Measurements from ENCODE around the gene P3H3.

Gene P3H3

DNA sequence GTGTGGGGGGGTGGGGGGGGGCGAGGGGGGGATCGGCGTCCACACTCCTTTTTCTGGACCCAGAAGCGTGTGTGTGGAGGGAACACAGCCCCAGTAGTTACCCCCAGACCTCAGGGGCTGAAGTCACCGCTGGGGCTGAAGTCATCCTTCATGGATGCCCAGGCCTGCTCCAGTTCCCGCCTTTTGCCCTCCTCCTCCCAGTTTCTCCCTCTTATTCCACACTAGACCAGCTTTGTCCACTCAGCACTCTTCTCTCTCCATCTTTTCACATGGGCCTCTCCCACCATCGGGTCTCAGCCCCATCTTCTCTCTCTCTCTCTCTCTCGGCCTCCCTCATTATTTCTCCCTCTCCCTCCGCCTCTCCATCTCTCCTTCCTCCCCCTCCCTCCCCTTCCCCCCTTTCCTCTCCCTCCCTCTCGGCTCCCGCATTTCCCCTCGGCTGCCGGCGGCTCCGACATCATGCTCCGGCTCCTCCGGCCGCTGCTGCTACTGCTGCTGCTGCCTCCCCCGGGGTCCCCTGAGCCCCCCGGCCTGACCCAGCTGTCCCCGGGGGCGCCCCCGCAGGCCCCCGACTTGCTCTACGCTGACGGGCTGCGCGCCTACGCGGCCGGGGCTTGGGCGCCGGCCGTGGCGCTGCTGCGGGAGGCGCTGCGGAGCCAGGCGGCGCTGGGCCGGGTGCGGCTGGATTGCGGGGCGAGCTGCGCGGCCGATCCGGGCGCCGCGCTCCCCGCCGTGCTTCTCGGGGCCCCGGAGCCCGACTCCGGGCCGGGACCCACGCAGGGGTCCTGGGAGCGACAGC is at the start of gene P3H3:
P3H3 (plus strand) TSS at position 426 of the 799 bp plus-strand sequence; CDS start at position 460, 34 bp downstream.
- DNase-seq: no peak

DNA sequence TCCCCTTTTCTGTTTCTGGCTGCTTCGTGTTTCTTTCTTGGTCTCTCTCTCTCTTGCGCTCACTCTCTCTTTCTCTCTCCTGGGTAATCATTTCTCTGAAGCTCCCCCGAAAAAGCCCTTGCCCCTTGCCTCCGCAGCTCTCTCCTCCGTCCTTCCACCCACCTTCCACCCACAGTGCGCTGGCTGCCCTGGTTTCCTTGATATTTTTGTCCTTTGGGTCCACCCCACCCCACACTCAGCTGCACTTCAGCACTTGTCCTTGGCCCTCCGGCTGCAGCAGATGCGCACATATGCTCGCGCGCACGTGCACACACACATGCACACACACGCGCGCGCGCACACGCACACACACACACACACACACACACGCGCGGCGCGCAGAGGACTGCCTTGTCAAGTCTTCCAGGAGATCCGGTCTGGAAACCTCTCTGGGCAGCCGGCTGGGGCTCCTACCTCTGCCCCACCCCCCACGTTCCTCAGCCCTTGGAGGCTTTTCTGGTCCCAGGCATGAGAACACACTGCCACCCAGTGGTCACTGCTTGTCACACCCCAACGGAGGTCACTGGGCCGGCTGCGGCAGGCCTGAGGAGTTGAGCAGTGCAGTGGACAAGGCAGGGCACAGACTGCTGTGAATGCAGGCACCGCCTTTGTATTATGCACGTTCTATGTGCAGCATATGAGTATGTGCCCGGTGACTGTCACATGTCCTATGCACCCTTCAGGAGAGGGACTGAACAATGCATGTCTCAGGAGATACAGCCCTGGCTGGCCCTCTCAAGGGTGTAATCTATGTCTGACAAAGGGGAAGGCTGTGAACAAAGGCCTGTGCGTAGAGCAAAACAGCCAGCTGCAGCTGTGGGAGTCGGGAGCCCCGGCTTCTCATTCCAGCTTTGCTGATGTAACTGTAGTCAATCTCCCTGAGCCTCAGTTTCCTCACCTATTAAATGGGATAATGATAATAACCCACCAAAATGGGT is 49.3 kb upstream of the P3H3 start:
- peak; percentile 89 for DNase-seq

DNA sequence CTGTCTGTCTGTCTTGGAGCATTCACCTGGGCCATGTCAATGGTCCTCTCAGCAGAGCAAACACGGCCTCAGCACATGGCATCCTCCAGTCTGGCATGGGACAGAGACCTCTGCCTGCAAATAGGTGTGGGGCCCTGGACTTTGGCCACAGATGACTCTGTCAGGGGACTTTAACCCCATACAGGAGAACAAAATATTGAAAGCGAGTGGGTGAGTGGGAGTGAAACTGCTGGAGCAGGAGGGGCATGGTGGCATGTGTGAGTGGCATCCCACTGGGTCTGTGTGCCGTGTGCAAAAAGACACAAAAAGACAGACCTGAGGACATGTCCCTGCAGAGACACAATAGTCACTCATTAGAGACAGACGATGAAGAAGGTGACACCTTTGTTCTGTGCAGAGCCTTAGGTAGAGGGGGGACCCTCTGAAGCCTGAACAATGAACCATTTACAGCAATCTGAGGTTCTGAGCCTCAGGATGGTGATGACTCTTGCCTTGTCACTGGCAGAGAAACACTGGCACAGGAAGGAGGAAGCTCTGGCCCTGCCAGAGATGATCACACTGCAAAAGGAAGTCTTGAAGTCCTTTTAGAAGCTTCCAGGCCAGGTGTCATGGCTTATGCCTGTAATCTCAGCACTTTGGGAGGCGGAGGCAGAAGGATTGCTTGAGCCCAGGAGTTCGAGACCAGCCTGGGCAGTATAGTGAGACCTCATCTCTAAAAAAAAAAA is 48.3 kb upstream of the P3H3 start:
- no peak for DNase-seq

DNA sequence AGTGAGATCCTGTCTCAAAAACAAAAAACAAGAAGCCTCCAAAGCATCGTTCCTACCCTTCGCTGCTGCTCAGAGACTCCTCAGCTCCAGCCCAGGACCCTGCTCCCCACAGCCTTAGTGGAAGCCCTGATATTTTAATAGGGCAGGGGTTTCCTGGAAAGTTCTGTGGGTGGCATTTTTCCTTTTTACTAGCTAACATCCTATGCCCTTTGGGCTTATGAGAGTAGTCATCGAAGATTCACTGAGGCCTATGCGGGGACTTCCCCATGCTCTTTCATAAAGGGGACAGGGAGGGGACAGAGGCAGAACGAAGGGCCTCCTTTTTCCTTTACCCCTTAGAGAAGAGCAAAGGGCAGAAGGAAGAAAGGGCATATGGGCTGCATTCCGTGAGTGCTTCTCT is 47.6 kb upstream of the P3H3 start:
- DNase-seq: no peak

- no peak for DNase-seq
Measured at GRCh38 chr12:6782119-6782518, 46.1 kb upstream of the P3H3 start.

DNA sequence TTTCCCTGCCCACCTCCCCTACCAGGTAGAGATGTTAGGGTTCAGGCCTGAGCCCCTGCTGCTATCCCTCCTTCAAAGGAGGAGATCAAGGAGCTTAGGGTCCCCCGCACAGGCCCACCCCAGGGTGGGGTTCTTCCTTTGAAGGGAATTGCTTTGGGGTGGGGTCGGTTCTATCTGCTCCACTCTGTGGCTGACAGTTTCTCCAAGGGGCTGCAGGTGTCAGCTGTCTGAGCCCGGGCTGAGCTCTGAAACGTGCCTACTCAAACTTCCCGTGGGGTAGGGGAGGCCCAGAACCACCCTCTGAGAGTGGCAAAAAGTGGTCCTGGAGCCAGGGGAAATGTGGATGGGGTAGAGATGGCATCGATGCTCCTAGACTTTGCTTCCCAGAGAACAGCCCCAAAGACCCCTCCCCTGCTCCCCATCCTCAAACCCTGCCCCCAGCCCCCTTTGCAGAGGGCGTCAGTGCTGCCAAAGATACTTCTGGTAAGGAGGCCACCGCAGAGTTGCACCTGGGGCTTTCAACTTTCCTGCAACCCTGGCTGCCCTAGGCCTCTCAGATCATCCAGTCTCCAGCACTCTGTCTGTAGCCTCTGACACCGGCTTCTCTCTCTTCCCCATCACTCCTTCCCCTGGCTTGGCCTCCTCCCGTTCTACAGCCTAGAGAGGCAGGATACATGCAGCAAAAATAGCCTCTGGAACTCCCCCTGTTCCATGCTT is 45.2 kb upstream of the P3H3 start:
- DNase-seq: no peak

DNA sequence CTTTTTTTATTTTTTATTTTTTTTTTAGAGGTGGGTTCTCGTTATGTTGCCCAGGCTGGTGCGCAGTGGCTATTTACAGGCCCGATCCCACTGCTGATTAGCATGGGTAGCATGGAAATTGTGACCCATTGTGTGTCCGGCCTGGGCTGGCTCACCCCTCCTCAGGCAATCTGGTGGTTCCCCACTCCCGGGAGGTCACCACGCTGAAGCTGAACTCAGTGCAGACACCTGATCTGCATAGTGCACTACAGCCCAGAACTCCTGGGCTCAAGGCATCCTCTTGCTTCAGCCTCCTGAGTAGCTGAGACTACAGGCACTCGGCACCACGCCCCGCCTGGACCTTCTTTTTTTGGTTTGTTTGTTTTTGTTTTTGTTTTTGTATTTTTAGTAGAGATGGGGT is 44.4 kb upstream of the P3H3 start:
- no peak for DNase-seq

DNA sequence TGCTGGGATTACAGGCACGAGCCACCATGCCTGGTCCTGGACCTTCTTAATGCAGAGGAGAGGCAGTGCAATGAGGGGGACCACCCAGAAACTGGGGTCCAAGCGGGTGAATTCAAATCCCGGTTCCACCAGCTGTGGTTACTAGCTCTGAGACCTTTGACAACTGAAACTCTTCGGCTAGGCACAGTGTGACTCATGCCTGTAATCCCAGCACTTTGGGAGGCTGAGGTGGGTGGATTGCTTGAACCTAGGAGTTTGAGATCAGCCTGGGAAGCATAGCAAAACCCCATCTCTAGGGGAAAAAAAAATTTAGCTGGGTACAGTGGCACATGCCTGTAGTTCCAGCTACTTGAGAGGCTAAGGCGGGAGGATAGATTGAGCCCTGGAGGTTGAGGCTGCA is 43.9 kb upstream of the P3H3 start:
- DNase-seq: no peak

GRCh38 chr12:6784761-6785160 is 43.4 kb upstream of the P3H3 start:
- no peak for DNase-seq

GRCh38 chr12:6786416-6787094 is 41.7 kb upstream of the P3H3 start:
- DNase-seq: no peak

DNA sequence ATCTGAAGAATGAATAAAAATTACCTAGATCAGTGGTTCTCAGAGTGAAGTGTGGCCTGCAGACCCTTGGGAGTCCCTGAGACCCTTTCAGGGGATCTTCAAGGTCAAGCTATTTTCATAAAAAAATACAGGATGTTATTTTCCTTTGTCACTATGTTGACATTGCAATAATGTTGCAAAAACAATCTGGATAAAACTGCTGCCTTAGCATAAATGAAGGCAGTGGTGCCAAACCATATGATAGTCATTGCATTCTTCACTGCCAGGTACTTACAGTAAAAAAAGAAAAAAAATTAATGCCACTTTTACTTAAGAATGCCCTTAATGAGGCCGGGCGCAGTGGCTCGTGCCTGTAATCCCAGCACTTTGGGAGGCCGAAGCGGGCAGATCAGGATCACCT is 40.9 kb upstream of the P3H3 start:
- DNase-seq: no peak

DNA sequence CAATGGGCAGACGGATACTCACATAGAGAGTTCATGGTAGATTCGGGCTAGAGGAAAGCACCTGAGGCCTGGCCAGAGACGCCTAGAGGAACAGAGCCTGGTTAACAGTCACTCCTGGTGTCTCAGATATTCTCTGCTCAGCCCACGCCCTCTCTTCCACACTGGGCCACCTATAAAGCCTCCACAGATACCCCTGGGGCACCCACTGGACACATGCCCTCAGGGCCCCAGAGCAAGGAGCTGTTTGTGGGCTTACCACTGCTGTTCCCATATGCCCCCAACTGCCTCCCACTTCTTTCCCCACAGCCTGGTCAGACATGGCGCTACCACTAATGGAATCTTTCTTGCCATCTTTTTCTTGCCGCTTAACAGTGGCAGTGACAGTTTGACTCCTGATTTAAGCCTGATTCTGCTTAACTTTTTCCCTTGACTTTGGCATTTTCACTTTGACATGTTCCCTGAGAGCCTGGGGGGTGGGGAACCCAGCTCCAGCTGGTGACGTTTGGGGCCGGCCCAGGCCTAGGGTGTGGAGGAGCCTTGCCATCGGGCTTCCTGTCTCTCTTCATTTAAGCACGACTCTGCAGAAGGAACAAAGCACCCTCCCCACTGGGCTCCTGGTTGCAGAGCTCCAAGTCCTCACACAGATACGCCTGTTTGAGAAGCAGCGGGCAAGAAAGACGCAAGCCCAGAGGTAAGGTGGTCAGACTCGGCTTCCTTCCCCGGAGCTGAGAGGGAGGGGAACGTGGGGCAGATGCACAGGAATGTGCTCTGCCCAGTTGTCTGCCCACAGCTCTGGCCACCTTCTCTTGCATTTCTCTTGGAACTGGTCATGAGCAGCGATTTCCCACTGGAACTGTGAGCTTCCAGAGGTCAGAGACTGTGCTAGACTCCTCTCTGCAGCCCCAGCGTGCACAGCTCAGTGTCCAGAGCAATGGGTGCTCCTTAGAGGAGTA is 39.0 kb upstream of the P3H3 start, which contains the start of gene CD4:
CD4 (plus strand) TSS at position 557 of the 953 bp plus-strand sequence. CDS start 10,611 bp downstream, outside the sequence.
- DNase-seq: no peak

GRCh38 chr12:6790496-6791150 is 37.6 kb upstream of the P3H3 start:
- no peak for DNase-seq

DNA sequence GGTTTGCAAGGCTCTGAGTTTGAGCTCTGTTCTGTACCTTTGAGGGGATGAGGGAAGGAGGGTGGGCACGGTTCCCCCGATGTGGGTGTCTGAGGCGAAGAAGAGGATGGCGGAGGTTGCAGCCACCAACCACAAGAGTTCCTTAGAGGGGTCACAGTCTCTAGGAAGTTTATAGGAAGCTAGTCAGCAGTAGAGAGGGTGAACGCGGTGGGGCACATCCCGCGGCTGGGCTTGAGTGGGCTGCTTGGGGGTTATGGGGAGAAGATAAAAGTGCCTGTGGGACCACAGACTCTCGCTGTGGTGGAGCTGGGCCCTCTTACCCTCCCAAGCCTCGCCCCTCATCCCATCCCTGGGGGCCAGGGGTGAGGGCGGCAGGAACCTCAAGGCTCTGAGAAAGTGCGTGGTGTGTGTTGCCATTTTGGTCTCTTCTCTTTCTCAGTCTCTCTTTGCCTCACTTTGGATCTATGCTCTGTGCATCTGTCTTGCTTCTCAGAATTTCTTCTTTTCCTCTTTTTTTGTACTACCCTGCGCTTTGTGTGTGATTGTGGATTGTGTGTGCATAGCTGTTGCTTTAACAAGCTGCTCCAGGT is 36.2 kb upstream of the P3H3 start:
- DNase-seq: no peak

DNA sequence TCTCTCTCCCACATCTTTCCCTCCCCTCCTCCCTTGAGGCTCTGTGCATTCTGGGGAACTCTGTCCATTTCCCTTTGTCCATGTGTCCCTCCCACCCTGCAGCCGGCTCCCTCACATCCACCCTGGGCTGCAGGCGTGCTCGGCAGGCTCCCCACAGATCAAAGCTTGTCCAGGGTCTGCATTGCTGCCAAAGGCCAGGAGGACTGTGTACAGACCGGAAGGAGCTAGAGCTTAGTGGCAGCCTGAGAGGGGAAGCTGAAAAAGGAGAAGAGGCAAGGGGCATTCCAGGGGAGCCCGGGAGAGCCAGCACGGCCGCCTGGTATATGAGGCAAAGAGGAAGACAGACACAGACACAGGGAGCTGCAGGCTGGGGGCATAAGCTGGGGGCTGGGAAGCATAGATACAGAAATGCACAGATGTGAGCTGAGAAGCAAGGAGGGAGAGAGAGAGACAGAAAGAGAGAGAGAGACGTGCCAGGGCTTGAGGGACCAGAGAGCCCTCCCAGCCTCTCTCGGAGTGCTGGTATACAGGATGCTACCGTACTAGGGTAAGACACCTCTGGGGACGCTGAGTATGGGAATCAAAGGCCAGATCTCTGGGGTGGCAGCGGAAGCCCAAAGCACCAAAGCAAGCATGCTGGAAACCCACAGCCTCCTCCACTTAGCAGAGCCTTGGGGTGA is 35.5 kb upstream of the P3H3 start:
- peak; percentile 32 for DNase-seq

DNA sequence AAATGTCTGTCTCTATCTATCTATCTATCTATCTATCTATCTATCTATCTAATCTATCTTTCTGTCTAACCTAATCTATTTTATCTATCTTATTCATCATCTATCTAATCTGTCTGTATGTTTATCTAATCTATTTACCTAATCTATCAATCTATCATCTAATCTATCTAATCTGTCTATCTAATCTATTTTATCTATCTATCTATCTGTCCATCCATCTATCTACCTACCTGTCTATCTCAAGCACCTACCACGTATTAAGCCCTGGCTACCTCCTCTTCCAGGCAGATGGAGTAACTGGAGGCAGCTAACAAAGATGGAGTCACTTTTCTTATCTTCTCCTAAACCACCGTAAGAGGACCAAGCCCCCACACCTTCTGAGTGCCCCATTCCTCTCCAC is 33.1 kb upstream of the P3H3 start:
- DNase-seq: no peak

- no peak for DNase-seq
Measured at GRCh38 chr12:6796576-6796975, 31.6 kb upstream of the P3H3 start.

- no peak for DNase-seq
Measured at GRCh38 chr12:6799147-6799546, 29.1 kb upstream of the P3H3 start.

GRCh38 chr12:6807170-6807569 is 21.0 kb upstream of the P3H3 start:
- no peak for DNase-seq

Measured in activated gamma-delta T cell treated with Interleukin-2 at 50 U/mL for 16 hours (primary cell).